HG03175 (cell line): ENCODE data around the gene MRPS18C.
"Not testable (repeated sequence)": the region's sequence is repeated elsewhere in the genome, so short reads cannot be mapped to it uniquely, and the experiment has no call there.

Experiments
- ATAC-seq: cut with Tn5 transposase; IDR thresholded peaks from one replicate; pipeline ENCODE4 v1.9.1; 2021; ENCODE audit warnings: mild to moderate bottlenecking, moderate library complexity; ENCODE audit not compliant: unreplicated experiment

The MRPS18C gene

DNA sequence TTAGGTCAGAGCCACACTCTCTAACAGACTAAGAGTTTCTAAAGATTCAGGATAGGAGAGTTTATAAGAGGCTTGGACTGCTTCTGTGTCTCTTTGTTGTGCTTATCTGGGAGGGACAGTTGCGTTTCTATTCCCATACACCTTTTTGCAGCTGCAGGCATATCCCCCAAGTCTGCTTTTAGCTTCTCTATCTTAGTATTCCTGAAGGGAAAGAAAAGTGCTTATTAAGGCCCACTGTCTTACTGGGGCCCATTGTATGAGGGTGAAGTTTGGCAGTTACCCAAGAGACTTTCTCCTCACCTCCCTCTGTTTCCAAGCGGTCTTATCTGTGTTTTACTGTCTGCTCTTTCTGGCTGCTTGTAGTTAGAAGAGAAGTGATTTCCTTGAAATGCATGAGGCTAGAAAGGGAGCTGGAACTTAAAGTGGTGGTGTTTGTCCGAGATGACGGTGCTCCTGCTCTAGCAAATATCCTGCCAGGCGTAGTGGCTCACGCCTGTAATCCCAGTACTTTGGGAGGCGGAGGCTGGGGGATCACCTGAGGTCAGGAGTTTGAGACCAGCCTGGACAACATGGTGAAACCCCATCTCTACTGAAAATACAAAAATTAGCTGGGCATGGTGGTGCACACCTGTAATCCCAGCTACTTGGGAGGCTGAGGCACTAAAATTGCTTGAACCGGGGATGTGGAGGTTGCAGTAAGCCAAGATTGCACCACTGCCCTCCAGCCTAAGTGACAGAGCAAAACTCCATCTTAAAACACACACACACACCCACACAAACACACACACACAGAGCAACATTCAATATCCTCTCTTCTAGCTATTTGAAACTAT lies 40.4 kb downstream of the MRPS18C start:
- not testable (repeated sequence) for ATAC-seq

DNA sequence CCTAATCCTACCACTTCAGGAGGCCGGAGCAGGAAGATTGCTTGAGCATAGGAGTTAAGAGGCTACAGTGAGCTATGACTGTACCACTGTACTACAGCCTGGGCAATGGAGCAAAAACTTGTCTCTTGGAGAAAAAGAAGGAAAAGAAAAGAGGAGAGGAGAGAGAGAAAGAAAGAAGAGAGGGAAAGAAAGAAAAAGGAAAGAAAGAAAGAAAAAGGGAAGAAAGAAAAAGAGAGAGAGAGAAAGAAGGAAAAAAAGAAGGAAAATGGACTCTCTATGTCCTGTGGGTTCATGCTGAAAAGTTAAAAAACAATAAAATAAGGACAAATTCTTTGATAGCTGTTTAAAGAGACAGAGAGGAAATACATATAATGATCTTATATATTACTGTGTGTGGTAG lies 42.3 kb downstream of the MRPS18C start:
- no peak for ATAC-seq

DNA sequence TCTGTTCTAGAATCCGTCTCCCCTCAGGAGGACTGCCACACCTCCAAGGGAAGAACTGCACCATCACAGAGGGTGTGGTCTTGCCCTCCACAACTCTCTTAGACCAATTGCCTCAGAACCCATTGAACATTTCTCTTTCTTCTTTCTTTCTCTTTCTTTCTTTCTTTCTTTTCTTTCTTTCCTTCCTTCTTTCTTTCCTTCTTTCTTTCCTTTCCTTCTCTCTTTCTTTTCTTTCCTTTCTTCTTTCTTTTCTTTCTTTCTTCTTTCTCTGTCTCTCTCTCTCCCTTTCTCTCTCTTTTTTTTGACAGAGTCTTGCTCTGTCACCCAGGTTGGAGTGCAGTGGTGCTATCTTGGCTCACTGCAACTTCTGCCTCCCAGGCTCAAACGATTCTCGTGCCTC lies 45.8 kb downstream of the MRPS18C start:
- not testable (repeated sequence) for ATAC-seq

DNA sequence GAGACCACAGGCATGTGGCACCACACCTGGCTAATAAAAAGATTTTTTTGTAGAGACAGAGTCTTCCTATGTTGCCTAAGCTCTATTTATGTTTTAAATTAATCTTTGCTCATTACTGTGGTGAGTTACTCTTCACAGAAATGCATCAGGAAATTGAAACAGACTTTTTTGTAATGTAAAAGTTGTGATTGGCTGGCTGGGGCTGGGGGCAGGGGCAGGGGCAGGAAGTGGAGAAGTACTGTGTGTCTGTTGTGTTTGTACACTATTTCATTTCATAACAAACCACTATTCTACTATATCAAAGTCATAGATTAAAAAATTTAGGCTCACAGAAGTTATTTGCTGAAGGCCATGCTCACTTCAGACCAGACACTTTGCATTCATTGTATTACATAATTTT lies 48.1 kb downstream of the MRPS18C start:
- ATAC-seq, result no peak

DNA sequence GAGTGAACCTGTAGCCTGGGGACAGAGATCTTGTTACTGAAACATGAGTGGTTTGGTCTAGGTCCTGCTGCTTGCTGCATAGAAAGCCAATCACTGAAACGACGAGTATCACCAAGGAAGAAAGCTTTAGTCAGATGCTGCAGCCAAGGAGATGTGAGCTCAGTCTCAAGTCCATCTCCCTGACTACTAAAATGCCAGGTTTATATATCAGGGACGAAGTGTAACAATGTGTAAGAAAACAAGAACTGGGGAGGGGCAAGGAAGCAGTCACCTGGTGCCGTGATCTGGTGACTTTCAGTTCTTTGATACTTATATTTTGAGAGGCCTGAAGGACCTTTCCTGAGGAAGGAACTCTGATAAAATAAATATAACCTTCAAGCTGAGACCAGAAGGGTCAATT lies 48.6 kb downstream of the MRPS18C start:
- no peak for ATAC-seq

DNA sequence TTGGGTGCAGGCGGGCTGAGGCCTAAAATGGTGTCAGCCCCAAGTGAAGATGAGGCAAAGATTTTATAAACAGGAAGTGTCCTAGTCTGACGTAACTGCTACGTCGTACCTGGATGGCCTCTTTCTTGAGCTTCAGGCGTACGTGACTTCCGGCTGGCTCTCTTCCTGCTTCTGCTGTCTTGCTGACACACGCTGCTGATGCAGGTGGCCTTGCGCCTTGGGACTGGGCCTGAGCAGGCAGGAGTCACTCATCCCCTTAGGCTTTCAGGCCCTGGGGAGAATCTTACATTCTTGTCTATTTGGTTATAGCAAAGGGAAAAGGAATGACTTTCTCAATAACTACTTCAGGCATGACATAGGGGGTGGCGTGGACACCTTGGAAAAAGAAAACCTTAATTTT lies 49.1 kb downstream of the MRPS18C start:
- no peak for ATAC-seq

DNA sequence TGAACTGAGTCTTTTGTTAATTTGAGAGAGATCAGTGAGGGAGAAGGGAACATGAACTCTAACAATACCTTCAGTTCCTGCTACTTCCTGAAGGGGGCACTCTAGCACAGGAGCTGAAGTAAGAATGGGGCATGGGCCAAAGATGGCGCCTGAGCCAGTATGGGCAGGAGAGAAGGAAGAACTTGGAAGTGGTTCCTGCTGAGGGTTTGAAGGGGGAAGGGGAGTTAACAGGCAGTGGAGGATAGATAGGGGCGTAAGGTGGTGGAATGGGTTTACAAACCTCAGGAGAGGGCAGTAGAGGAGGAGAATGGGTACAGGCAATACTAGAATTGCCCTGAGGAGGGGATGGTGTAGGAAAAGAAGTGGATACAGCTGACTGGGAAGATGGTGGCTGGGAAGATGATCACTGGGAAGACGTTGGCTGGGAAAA lies 53.3 kb downstream of the MRPS18C start:
- not testable (repeated sequence) for ATAC-seq

DNA sequence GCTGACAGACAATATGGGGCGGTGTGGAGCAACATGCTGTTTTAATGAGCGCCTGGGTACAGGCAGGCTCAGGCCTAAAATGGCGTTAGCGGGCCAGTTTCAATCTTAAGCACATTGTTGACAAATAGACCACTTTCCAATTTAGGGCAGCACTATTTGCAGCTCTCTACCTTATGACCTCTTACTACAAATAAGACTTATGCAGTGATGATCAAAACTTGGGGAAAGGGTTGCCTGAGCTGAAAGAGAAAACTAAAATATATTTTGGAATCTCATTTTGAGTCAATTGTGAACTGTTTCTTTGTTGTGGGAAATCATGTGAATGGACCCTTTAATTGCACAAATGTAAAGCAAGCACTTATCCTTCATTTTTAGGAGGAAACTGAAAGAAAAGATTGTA lies 54.6 kb downstream of the MRPS18C start:
- no peak for ATAC-seq
